Prostate gland (tissue), 2 donors: ENCODE results near the gene MCC.

ENCODE experiments used
- CTCF ChIP-seq, 4 experiments: fragments of 200-600 bp in 2 of 4; fragments of 450-650 bp in 2 of 4; sonication (generic) in 2 of 4; IDR thresholded peaks; 1 replicate in 3 of 4; 2 replicates in 1 of 4; pipeline ENCODE4 v1.5.1; 2016 to 2019; ENCODE audit warnings: antibody characterized with exemption in 4 of 4, mild to moderate bottlenecking in 2 of 4, moderate library complexity in 2 of 4
- POLR2A ChIP-seq: fragments of 450-650 bp; IDR thresholded peaks from one replicate; pipeline ENCODE4 v1.6.1; 2016; ENCODE audit warnings: antibody characterized with exemption, mild to moderate bottlenecking

DNA sequence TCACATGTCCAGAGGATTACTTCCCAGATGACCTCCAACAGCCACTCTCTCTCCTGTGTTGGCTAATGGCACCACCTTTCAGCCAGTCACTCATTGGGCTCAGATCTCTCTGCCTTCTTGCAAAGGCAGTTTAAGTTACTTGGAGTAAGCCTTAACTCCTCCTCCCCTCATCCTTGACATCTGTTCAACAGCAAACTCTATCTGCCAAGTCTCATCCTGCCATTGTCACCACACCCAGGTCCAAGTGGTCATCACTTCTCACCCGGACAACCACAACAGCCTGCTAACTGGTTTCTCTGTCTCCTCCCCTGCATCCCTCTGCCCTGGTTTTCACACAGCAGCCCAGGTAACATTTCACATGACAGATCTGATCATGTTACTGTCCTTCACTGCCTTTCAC is 453.2 kb downstream of the MCC start:
- no peak for TF ChIP-seq CTCF (IDR thresholded peaks at IDR 0.05)
- no peak for TF ChIP-seq POLR2A
